Measurements from ENCODE around the gene PHLPP1.

Gene PHLPP1

DNA sequence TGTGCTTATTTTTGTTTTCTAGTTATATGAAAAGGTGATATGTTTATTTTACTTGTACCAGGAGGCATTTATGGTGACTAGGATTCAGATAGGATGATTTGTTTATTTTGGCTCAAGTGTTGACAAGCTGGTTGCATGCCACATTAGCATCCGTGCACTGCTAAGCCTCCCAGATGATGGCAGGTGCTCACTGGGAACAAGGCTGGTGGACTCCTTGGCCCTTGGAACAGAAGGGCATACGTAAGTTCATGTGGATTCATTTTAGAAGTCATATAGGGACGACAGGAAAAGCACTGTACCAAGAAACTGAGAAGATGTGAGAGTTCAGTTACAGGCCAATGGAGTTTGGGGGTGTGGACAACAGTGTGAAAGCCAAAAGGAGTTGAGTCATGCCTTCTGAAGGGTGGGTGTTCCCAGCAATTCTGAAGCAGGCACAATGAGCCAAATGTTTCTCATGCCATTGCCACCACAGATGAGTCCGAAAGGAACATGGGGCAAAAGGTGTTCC lies 166.2 kb downstream of the PHLPP1 start:
- no peaks in the 10 kb centered on the region for H3K9me3 ChIP-seq (ENCODE audit: control insufficient read depth, insufficient read depth, low read length)
- H3K27ac ChIP-seq (ENCODE audit: low read length) = no peak overlapping the region
- no peaks in the 10 kb centered on the region for H3K27me3 ChIP-seq (ENCODE audit: control insufficient read depth, insufficient read depth, low read length)
- no peak for DNase-seq (ENCODE audit: low read depth, low spot score)
- no CpG with 5 or more reads among the region's 4 CpGs for WGBS (ENCODE audit: insufficient coverage, insufficient read length)
- H3K4me3 ChIP-seq (ENCODE audit: low read length) = no peak overlapping the region
- peaks cover 10% of the 10 kb centered on the region for H3K4me1 ChIP-seq (ENCODE audit: control insufficient read depth, insufficient read depth, low read length)
- no peaks in the 10 kb centered on the region for H3K36me3 ChIP-seq (ENCODE audit: control insufficient read depth, insufficient read depth, low read length)

- no peak for DNase-seq (ENCODE audit: low read depth, low spot score)
- Histone ChIP-seq H3K4me1 (ENCODE audit: control insufficient read depth, insufficient read depth, low read length) (peaks cover 8% of the 10 kb centered on the region), H3K27me3 (ENCODE audit: control insufficient read depth, insufficient read depth, low read length) (no peaks in the 10 kb centered on the region), H3K36me3 (ENCODE audit: control insufficient read depth, insufficient read depth, low read length) (no peaks in the 10 kb centered on the region), H3K27ac (ENCODE audit: low read length) (no peak overlapping the region), H3K4me3 (ENCODE audit: low read length) (no peak overlapping the region), H3K9me3 (ENCODE audit: control insufficient read depth, insufficient read depth, low read length) (no peaks in the 10 kb centered on the region)
- no CpG with 5 or more reads among the region's 6 CpGs for WGBS (ENCODE audit: insufficient coverage, insufficient read length)
These were observed 168.8 kb downstream of the PHLPP1 start for GRCh38 chr18:62883937-62884735.

GRCh38 chr18:62885804-62886203 lies 170.5 kb downstream of the PHLPP1 start:
- Histone ChIP-seq H3K27ac (ENCODE audit: low read length) (no peak overlapping the region), H3K4me1 (ENCODE audit: control insufficient read depth, insufficient read depth, low read length) (peaks cover 7% of the 10 kb centered on the region), H3K9me3 (ENCODE audit: control insufficient read depth, insufficient read depth, low read length) (no peaks in the 10 kb centered on the region), H3K4me3 (ENCODE audit: low read length) (no peak overlapping the region), H3K27me3 (ENCODE audit: control insufficient read depth, insufficient read depth, low read length) (no peaks in the 10 kb centered on the region), H3K36me3 (ENCODE audit: control insufficient read depth, insufficient read depth, low read length) (no peaks in the 10 kb centered on the region)
- no CpG with 5 or more reads among the region's 3 CpGs for WGBS (ENCODE audit: insufficient coverage, insufficient read length)
- no peak for DNase-seq (ENCODE audit: low read depth, low spot score)

DNA sequence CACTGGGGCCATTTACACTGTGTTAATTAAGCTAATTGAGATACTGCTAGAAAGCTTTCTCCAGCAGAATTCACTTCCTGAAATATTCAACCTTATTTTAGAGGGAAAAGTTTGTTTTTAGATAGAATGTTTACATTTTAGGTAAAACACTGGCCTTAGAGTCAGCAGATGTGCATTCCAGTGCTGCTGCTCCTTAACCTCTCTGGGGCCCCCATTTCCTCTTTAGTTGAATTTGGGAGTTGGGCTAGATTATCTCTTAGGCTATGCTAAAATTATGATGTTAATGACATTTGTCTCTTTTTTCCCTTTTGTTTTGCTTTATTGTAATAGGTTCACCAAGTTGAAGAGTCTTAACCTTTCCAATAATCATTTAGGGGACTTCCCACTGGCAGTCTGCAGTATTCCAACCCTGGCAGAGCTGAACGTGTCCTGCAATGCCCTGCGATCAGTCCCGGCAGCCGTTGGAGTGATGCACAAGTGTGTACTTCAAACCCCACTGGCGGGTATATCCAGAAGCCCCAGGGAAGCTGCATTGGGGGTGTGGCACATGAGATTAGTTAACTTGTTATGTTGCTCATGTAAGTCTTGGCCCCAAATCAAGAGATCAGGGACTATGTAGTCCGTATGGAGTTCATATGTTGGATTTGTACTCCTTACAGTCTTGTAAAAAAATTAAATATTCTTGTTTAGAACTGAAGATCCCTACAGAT lies 179.5 kb downstream of the PHLPP1 start:
- Histone ChIP-seq H3K36me3 (ENCODE audit: control insufficient read depth, insufficient read depth, low read length) (no peaks in the 10 kb centered on the region; the same call in 1 of the 2 replicates), H3K27ac (ENCODE audit: low read length) (no peak overlapping the region)

GRCh38 chr18:62897153-62897552 lies 181.8 kb downstream of the PHLPP1 start:
- Histone ChIP-seq H3K4me3 (ENCODE audit: low read length) (no peak overlapping the region), H3K4me1 (ENCODE audit: control insufficient read depth, insufficient read depth, low read length) (no peaks in the 10 kb centered on the region), H3K36me3 (ENCODE audit: control insufficient read depth, insufficient read depth, low read length) (no peaks in the 10 kb centered on the region; the same call in 1 of the 2 replicates), H3K9me3 (ENCODE audit: control insufficient read depth, insufficient read depth, low read length) (no peaks in the 10 kb centered on the region), H3K27ac (ENCODE audit: low read length) (no peak overlapping the region), H3K27me3 (ENCODE audit: control insufficient read depth, insufficient read depth, low read length) (no peaks in the 10 kb centered on the region)
- DNase-seq (ENCODE audit: low read depth, low spot score) = no peak
- no CpG with 5 or more reads among the region's 1 CpG for WGBS (ENCODE audit: insufficient coverage, insufficient read length)

More for the DNA sequence above, 179.5 kb downstream of the PHLPP1 start:
- H3K4me1 ChIP-seq (ENCODE audit: control insufficient read depth, insufficient read depth, low read length) = no peaks in the 10 kb centered on the region
- no peak overlapping the region for H3K4me3 ChIP-seq (ENCODE audit: low read length)
- no peaks in the 10 kb centered on the region for H3K27me3 ChIP-seq (ENCODE audit: control insufficient read depth, insufficient read depth, low read length)
- no CpG with 5 or more reads among the region's 6 CpGs for WGBS (ENCODE audit: insufficient coverage, insufficient read length)
- no peaks in the 10 kb centered on the region for H3K9me3 ChIP-seq (ENCODE audit: control insufficient read depth, insufficient read depth, low read length)
- DNase-seq (ENCODE audit: low read depth, low spot score) = no peak

DNA sequence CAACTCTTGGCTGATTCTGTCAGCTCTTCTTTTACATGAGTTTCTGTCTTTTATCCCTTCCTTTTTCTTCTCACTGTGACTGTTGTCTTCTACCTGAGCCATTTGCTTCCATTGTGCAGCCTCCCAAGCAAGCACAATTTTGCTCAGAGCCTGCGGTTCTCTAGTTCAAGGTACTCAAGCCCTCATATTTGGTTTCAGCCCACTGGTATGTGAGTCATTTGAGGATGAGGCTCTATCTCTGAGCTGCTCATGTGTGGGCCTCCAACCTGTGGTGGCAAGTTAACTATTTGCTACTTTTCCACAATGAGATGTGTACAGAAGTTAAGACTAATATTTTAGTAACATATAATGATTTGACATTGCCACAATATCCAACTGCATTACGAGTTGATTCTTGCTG lies 183.0 kb downstream of the PHLPP1 start:
- Histone ChIP-seq H3K27me3 (ENCODE audit: control insufficient read depth, insufficient read depth, low read length) (no peaks in the 10 kb centered on the region), H3K36me3 (ENCODE audit: control insufficient read depth, insufficient read depth, low read length) (no peaks in the 10 kb centered on the region; the same call in 1 of the 2 replicates), H3K9me3 (ENCODE audit: control insufficient read depth, insufficient read depth, low read length) (no peaks in the 10 kb centered on the region), H3K27ac (ENCODE audit: low read length) (no peak overlapping the region), H3K4me1 (ENCODE audit: control insufficient read depth, insufficient read depth, low read length) (no peaks in the 10 kb centered on the region), H3K4me3 (ENCODE audit: low read length) (no peak overlapping the region)
- no peak for DNase-seq (ENCODE audit: low read depth, low spot score)
- no CpG with 5 or more reads among the region's 2 CpGs for WGBS (ENCODE audit: insufficient coverage, insufficient read length)

GRCh38 chr18:62899534-62899933 lies 184.2 kb downstream of the PHLPP1 start:
- no peaks in the 10 kb centered on the region; the same call in 1 of the 2 replicates for H3K36me3 ChIP-seq (ENCODE audit: control insufficient read depth, insufficient read depth, low read length)
- H3K4me1 ChIP-seq (ENCODE audit: control insufficient read depth, insufficient read depth, low read length) = peaks cover 4% of the 10 kb centered on the region; the same call in 1 of the 2 replicates

DNA sequence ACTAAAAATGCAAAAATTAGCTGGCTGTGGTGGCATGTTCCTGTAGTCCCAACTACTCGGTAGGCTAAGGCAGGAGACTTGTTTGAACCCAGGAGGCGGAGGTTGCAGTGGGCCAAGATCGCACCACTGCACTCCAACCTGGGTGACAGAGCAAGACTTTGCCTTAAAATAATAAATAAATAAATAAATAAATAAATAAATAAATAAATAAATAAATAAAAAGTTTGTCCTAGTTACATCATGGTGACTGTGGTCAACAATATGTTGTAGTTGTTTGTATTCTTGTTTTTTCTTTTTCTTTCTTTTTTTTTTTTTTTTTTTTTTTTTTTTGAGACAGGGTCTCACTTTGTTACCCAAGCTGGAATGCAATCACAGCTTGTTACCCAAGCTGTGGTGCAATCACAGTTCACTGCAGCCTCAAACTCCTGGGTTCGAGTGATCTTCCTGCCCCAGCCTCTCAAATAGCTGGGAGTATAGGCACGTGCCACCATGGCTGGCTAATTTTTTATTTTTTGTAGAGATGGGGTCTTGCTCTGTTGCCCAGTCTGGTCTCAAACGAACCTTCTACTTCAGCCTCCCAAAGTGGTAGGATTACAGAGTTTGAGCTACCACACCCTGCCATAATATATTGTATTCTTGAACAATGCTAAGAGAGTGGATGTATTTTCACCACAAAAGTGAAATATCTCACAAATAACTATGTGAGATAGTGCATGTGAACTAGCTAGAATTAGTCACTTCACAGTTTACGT lies 185.0 kb downstream of the PHLPP1 start:
- Histone ChIP-seq H3K27me3 (ENCODE audit: control insufficient read depth, insufficient read depth, low read length) (no peaks in the 10 kb centered on the region; the same call in 1 of the 2 replicates), H3K36me3 (ENCODE audit: control insufficient read depth, insufficient read depth, low read length) (no peaks in the 10 kb centered on the region; the same call in 1 of the 2 replicates), H3K9me3 (ENCODE audit: control insufficient read depth, insufficient read depth, low read length) (no peaks in the 10 kb centered on the region), H3K4me3 (ENCODE audit: low read length) (no peak overlapping the region), H3K4me1 (ENCODE audit: control insufficient read depth, insufficient read depth, low read length) (peaks cover 6% of the 10 kb centered on the region; the same call in 1 of the 2 replicates), H3K27ac (ENCODE audit: low read length) (no peak overlapping the region)
- WGBS (ENCODE audit: insufficient coverage, insufficient read length) = no CpG with 5 or more reads among the region's 7 CpGs
- no peak for DNase-seq (ENCODE audit: low read depth, low spot score)

More at GRCh38 chr18:62899534-62899933, 184.2 kb downstream of the PHLPP1 start:
- WGBS (ENCODE audit: insufficient coverage, insufficient read length) = 100% methylated on average over 1 of the region's 5 CpGs
- DNase-seq (ENCODE audit: low read depth, low spot score) = no peak
- Histone ChIP-seq H3K9me3 (ENCODE audit: control insufficient read depth, insufficient read depth, low read length) (no peaks in the 10 kb centered on the region), H3K4me3 (ENCODE audit: low read length) (no peak overlapping the region), H3K27ac (ENCODE audit: low read length) (no peak overlapping the region), H3K27me3 (ENCODE audit: control insufficient read depth, insufficient read depth, low read length) (no peaks in the 10 kb centered on the region; the same call in 1 of the 2 replicates)

DNA sequence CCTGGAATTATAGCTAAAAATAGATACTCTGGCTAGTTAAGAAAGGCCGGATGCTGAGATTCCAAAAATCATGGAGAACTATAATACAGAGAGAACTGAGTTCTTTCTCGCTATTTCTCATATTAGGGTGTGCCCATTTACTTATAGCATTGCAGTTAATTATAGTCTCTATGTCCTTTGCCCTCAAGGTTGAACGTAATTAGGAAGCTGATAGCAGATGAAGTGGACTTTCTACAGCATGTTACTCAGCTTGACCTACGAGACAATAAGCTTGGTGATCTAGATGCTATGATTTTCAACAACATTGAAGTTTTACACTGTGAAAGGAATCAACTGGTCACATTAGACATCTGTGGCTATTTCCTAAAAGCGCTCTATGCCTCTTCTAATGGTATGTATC lies 187.4 kb downstream of the PHLPP1 start:
- no peak overlapping the region for H3K27ac ChIP-seq (ENCODE audit: low read length)
- H3K4me3 ChIP-seq (ENCODE audit: low read length) = no peak overlapping the region
- no peaks in the 10 kb centered on the region; the same call in 1 of the 2 replicates for H3K27me3 ChIP-seq (ENCODE audit: control insufficient read depth, insufficient read depth, low read length)
- no CpG with 5 or more reads among the region's 5 CpGs for WGBS (ENCODE audit: insufficient coverage, insufficient read length)
- no peaks in the 10 kb centered on the region; the same call in 1 of the 2 replicates for H3K36me3 ChIP-seq (ENCODE audit: control insufficient read depth, insufficient read depth, low read length)
- H3K4me1 ChIP-seq (ENCODE audit: control insufficient read depth, insufficient read depth, low read length) = peaks cover 6% of the 10 kb centered on the region; the same call in 1 of the 2 replicates
- no peak for DNase-seq (ENCODE audit: low read depth, low spot score)
- no peaks in the 10 kb centered on the region for H3K9me3 ChIP-seq (ENCODE audit: control insufficient read depth, insufficient read depth, low read length)
